Stomach (tissue), 19 donors: ENCODE results near the gene HS2ST1. TPM values are rescaled to one million over a fixed set of nuclear protein-coding genes. Genes with fewer than 3 reads are reported as not detected.
"Not testable (repeated sequence)": the region's sequence is repeated elsewhere in the genome, so short reads cannot be mapped to it uniquely, and the experiment has no call there.

Experiments
- DNase-seq, 2 donors: peaks; one replicate each; pipeline versions ENCODE4 v3.0.0 to v3.0.0-alpha.2; 2013 to 2019
- H3K27ac ChIP-seq, 5 donors: fragments of 200-600 bp in 4 of 5; sonication (generic) in 4 of 5; one replicate each; pipeline ENCODE4 v1.5.1; 2013 to 2019; ENCODE audit warnings: mild to moderate bottlenecking in 1 of 5, moderate library complexity in 1 of 5
- H3K27me3 ChIP-seq, 3 donors: fragments of 200-600 bp; sonication (generic); one replicate each; pipeline ENCODE4 v1.5.1; 2017 to 2019; ENCODE audit warnings: mixed run types in 1 of 3
- H3K36me3 ChIP-seq, 4 donors: fragments of 200-600 bp; sonication (generic); 1 replicate in 3 of 4; 2 replicates in 1 of 4; pipeline ENCODE4 v1.5.1; 2016 to 2019
- H3K4me1 ChIP-seq, 4 donors: fragments of 200-600 bp; sonication (generic); one replicate each; pipeline ENCODE4 v1.5.1; 2016 to 2019
- H3K4me3 ChIP-seq, 4 donors: fragments of 200-600 bp; sonication (generic) in 3 of 4; one replicate each; pipeline ENCODE4 v1.5.1; 2016 to 2019; ENCODE audit warnings: mild to moderate bottlenecking in 1 of 4
- H3K9me3 ChIP-seq, 4 donors: fragments of 200-600 bp; sonication (generic); one replicate each; pipeline ENCODE4 v1.5.1; 2016 to 2019
- EP300 ChIP-seq: sonication (generic); formaldehyde crosslinking; IDR thresholded peaks from one replicate; pipeline ENCODE4 v1.6.1; 2017; ENCODE audit warnings: antibody characterized with exemption
- POLR2A ChIP-seq, 4 donors: fragments of 450-650 bp; IDR thresholded peaks; one replicate each; pipeline ENCODE4 v1.6.1; 2016; ENCODE audit warnings: antibody characterized with exemption in 4 of 4, control low read depth in 2 of 4, mild to moderate bottlenecking in 1 of 4, moderate library complexity in 1 of 4
- POLR2AphosphoS5 ChIP-seq, 3 donors: sonication (generic); formaldehyde crosslinking; IDR thresholded peaks; one replicate each; pipeline ENCODE4 v1.6.1; 2016; ENCODE audit warnings: antibody characterized with exemption in 3 of 3
- WGBS, 5 donors: extraction: QIAGEN DNeasy Blood & Tissue Kit in 3 of 5; methylation state at CpG; one replicate each; pipeline versions ENCODE4 v1.1.5 to v1.1.7; 2013 to 2018; 5-methylcytosine and 5-hydroxymethylcytosine counted together
- intact Hi-C: fragments of 100-400 bp; cut with DNase I; formaldehyde crosslinking; loops from one replicate; pipeline ENCODE4 v1.15.1; 2023; ENCODE audit warnings: low total_unique reads
- long read RNA-seq, 10 donors: transcript quantifications; one replicate each; lab custom pipeline, GENCODE V29; 2026
- polyA plus RNA-seq, 3 donors: library from polyadenylated mRNA; stranded (reverse); fragments of 200-250 nt; gene quantifications; one replicate each; pipeline ENCODE4 v1.2.3, GENCODE V29; 2013
- total RNA-seq, 5 donors: library from RNA; depleted of rRNA; stranded (reverse); fragments of >200 nt; gene quantifications; one replicate each; pipeline versions ENCODE4 v1.1.0 to v1.2.3, GENCODE V29; 2014 to 2016
- TF ChIP-seq, protein P1 (sequence below), 7 experiments: fragments of 450-650 bp in 4 of 7; fragments of 200-600 bp in 3 of 7; sonication (generic) in 3 of 7; IDR thresholded peaks; one replicate each; pipeline ENCODE4 v1.5.1; 2016 to 2019; ENCODE audit warnings: antibody characterized with exemption in 7 of 7, control low read depth in 2 of 7, mild to moderate bottlenecking in 1 of 7
- donor health status: healthy with polysubstance abuse.
- donor health status: Bipolar disorder and iron deficiency.
- donor health status: healthy.

Gene HS2ST1
- total RNA-seq (10 to 100 TPM in 2 of 5 donors, 1 to 10 TPM in 3; 1.8 to 29.0 (median 7.2) TPM), polyA plus RNA-seq (1 to 10 TPM; 2.7 to 4.3 (median 2.9) TPM)
- long read RNA-seq, donor 1, full-length matches to known transcripts = 4 of 4 reads
- long read RNA-seq, donor 1, partial matches to known transcripts = 0 of 4 reads
- long read RNA-seq, donor 1, other reads (novel, unspliced or antisense) = 0 of 4 reads
- long read RNA-seq, donor 2, full-length matches to known transcripts = 2 of 2 reads
- long read RNA-seq, donor 2, partial matches to known transcripts = 0 of 2 reads
- long read RNA-seq, donor 2, other reads (novel, unspliced or antisense) = 0 of 2 reads
- long read RNA-seq, donor 3, full-length matches to known transcripts = 3 of 3 reads
- long read RNA-seq, donor 3, partial matches to known transcripts = 0 of 3 reads
- long read RNA-seq, donor 3, other reads (novel, unspliced or antisense) = 0 of 3 reads
- long read RNA-seq, donor 4 = 0 reads
- long read RNA-seq, donor 5, full-length matches to known transcripts = 5 of 5 reads
- long read RNA-seq, donor 5, partial matches to known transcripts = 0 of 5 reads
- long read RNA-seq, donor 5, other reads (novel, unspliced or antisense) = 0 of 5 reads
- long read RNA-seq, donor 6 = 0 reads
- long read RNA-seq, donor 7, full-length matches to known transcripts = 4 of 4 reads
- long read RNA-seq, donor 7, partial matches to known transcripts = 0 of 4 reads
- long read RNA-seq, donor 7, other reads (novel, unspliced or antisense) = 0 of 4 reads
- long read RNA-seq, donor 8, full-length matches to known transcripts = 6 of 6 reads
- long read RNA-seq, donor 8, partial matches to known transcripts = 0 of 6 reads
- long read RNA-seq, donor 8, other reads (novel, unspliced or antisense) = 0 of 6 reads
- long read RNA-seq, donor 9, full-length matches to known transcripts = 4 of 9 reads
- long read RNA-seq, donor 9, partial matches to known transcripts = 5 of 9 reads
- long read RNA-seq, donor 9, other reads (novel, unspliced or antisense) = 0 of 9 reads
- long read RNA-seq, donor 10, full-length matches to known transcripts = 1 of 1 reads
- long read RNA-seq, donor 10, partial matches to known transcripts = 0 of 1 reads
- long read RNA-seq, donor 10, other reads (novel, unspliced or antisense) = 0 of 1 reads

DNA sequence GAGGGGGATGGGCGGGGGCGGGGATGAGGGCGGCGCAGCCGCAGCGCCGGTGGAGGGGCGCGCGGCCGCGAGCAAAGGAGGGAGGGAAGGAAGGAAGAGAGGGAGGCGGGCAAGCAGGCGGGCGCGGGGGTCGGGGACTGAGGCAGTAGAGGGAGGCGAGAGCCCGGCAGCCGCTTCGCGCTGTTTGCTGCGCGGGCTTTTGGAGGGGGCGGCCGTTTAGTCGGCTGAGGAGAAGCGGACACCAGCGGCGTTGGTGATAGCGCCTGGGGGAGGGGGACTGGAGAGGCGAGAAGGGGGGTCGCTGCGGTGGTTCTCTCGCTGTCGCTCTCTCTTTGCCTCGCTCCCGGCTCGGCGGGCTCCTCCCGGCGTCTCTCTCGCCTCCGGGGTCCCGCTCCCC lies at the start of gene HS2ST1:
TSS of gene HS2ST1 (plus strand) at position 35 of the 397 bp plus-strand sequence.
- DNase-seq = no peak
- TF ChIP-seq, protein P1, sequence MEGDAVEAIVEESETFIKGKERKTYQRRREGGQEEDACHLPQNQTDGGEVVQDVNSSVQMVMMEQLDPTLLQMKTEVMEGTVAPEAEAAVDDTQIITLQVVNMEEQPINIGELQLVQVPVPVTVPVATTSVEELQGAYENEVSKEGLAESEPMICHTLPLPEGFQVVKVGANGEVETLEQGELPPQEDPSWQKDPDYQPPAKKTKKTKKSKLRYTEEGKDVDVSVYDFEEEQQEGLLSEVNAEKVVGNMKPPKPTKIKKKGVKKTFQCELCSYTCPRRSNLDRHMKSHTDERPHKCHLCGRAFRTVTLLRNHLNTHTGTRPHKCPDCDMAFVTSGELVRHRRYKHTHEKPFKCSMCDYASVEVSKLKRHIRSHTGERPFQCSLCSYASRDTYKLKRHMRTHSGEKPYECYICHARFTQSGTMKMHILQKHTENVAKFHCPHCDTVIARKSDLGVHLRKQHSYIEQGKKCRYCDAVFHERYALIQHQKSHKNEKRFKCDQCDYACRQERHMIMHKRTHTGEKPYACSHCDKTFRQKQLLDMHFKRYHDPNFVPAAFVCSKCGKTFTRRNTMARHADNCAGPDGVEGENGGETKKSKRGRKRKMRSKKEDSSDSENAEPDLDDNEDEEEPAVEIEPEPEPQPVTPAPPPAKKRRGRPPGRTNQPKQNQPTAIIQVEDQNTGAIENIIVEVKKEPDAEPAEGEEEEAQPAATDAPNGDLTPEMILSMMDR (IDR thresholded peaks at IDR 0.05) = no peak
- TF ChIP-seq EP300 (no peak), POLR2A (IDR thresholded peaks at IDR 0.05) (peak in 2 of 4 donors; percentile 22 to 34), POLR2AphosphoS5 (IDR thresholded peaks at IDR 0.05) (peak in 1 of 3 donors; percentile 17)
- Histone ChIP-seq H3K4me3 (peak within 1 kb of the TSS; percentile 81 to 96 (median 92)), H3K36me3 (peaks cover 0 to 10% (median 6%) of the 10 kb centered on the region in 4 donors), H3K9me3 (no peaks in the 10 kb centered on the region), H3K27ac (peak within 1 kb of the TSS; percentile 86 to 95 (median 93)), H3K4me1 (peaks cover 18 to 57% (median 34%) of the 10 kb centered on the region in 4 donors), H3K27me3 (no peaks in the 10 kb centered on the region)
- 0 to 2% (median 1%) methylated on average over 13 to 45 of the region's 45 CpGs for WGBS, 5 donors
- intact Hi-C loops = no loop called here

GRCh38 chr1:86865973-86866637 lies 48.3 kb upstream of the HS2ST1 start:
- no peak for DNase-seq
- Histone ChIP-seq H3K36me3 (peaks cover 0 to 18% (median 14%) of the 10 kb centered on the region in 4 donors), H3K4me1 (peaks cover 0 to 14% (median 0%) of the 10 kb centered on the region in 4 donors), H3K4me3 (no peak overlapping the region), H3K9me3 (no peaks in the 10 kb centered on the region), H3K27ac (no peak overlapping the region), H3K27me3 (no peaks in the 10 kb centered on the region)
- WGBS, 5 donors = 82 to 97% (median 94%) methylated on average over 6 of the region's 6 CpGs
- TF ChIP-seq POLR2A (IDR thresholded peaks at IDR 0.05) (no peak), POLR2AphosphoS5 (IDR thresholded peaks at IDR 0.05) (no peak), EP300 (no peak)
- TF ChIP-seq, protein P1 (IDR thresholded peaks at IDR 0.05) = no peak
- intact Hi-C loops = no loop called here

GRCh38 chr1:86866665-86867064 lies 47.8 kb upstream of the HS2ST1 start:
- Histone ChIP-seq H3K27me3 (no peaks in the 10 kb centered on the region), H3K27ac (no peak overlapping the region), H3K36me3 (peaks cover 0 to 16% (median 13%) of the 10 kb centered on the region in 4 donors), H3K4me3 (no peak overlapping the region), H3K9me3 (no peaks in the 10 kb centered on the region), H3K4me1 (peaks cover 0 to 19% (median 2%) of the 10 kb centered on the region in 4 donors)
- TF ChIP-seq EP300 = no peak
- TF ChIP-seq, protein P1 (IDR thresholded peaks at IDR 0.05) = no peak
- TF ChIP-seq POLR2AphosphoS5 (IDR thresholded peaks at IDR 0.05) = no peak
- TF ChIP-seq POLR2A (IDR thresholded peaks at IDR 0.05) = no peak
- intact Hi-C loops = no loop called here
- no peak for DNase-seq

- intact Hi-C loops, H3K27me3 ChIP-seq, H3K27ac ChIP-seq, DNase-seq, H3K9me3 ChIP-seq, H3K4me3 ChIP-seq: not testable (repeated sequence)
- peaks cover 0 to 13% (median 8%) of the 10 kb centered on the region in 4 donors for H3K36me3 ChIP-seq
- peaks cover 4 to 26% (median 5%) of the 10 kb centered on the region in 4 donors for H3K4me1 ChIP-seq
- 91 to 98% (median 96%) methylated on average over 4 of the region's 4 CpGs for WGBS, 5 donors
Observed at GRCh38 chr1:86867278-86867677, 47.2 kb upstream of the HS2ST1 start.
